HG02970 (cell line): ENCODE results near the gene CSNK1G2.

Source experiments
- ATAC-seq: cut with Tn5 transposase; IDR thresholded peaks from one replicate; pipeline ENCODE4 v1.9.1; 2021; ENCODE audit warnings: mild to moderate bottlenecking, moderate library complexity, moderate number of reproducible peaks; ENCODE audit not compliant: unreplicated experiment, low FRiP score

CSNK1G2 gene

DNA sequence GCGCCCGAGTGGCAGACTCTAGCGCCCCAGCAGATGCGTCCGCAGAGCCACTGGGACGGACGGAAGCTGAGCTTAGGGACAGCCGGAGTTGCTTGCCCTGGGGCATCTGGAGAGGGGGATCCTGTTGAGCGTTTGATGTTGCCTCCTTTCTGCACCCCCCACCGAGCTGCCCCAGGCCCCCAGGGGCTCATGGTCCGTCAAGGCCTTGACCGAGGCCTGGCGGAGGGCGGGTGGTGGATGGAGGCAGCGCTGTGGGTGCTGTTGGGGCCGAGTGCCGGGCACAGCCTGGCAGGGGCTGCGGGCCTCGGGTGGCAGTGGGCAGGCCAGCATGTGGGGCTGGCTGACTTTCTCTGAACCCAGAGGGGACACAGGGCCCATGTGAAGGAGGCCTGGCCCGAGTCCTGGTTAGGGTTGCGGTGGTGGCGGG is 2.7 kb downstream of the CSNK1G2 start:
- ATAC-seq: no peak

DNA sequence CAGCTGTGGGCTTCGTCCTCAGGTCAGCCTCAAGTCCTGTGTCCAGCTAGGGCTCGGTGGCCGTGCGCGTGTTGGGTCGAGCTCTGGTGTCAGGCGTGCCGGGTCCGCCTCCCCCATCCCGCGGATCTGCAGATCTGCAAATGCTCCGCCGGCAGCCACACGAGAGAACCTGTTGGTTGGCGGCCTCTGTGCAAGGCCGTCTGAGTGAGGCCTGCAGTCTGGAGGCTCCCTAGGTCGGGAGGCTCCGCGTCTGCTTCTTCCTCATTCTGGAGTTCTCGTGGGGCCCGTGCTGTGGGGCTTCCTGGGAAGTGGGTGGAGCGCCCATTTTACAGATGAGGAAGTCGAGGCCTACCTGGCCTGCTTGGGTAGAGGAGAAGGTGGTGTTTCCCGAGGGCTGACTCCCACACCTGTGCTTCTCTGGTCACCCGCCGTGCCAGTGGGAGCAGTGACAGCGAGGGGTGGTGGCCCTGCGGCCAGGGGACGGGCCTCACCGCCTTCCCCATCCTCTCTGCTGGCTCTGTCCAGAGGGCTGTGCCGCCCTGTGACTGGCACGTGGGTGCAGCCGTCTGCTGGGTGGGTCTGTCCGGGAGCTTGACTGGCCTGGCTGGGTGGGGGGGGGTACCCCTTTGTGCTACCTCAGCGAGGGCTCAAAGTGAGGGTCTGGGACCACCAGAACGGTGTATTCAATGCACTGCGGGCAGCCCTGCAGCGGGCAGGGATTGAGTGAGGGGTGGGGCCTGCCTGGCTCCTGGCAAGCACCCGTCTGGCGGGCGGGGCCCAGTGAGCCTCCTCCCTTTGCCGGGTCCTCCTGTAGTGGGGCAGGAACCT is 3.3 kb downstream of the CSNK1G2 start:
- no peak for ATAC-seq

GRCh38 chr19:1944916-1945561 is 4.1 kb downstream of the CSNK1G2 start:
- ATAC-seq: no peak

- no peak for ATAC-seq
Observed at GRCh38 chr19:1945899-1946298, 4.9 kb downstream of the CSNK1G2 start.

DNA sequence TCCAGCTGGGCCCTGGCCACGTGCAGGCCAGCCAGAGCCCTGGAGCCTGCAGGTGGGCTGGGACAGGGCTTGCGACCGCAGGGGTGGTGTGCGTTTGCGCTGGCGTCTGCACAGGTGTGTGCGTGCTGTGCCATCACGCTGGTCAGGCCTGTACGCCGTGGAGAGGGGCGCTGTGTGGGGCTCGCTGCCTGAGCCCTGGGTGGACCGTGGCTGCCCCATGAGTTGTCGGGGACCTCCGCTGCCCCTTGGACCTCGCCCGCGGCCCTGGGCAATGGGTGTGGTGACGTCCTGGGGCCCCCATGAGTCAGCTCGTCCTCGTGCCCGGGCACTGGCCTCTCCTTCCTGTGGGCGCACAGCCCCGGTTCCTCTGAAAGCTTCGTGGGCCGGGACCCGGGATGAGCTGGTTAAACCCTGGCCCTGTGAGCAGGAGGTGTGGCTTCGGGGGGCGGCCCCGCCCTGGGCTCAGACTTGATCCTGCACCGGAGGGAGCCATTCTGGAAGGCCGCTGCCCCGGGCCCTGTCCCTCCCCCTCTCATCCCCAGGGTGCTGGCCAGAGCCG is 6.8 kb downstream of the CSNK1G2 start:
- ATAC-seq: no peak

DNA sequence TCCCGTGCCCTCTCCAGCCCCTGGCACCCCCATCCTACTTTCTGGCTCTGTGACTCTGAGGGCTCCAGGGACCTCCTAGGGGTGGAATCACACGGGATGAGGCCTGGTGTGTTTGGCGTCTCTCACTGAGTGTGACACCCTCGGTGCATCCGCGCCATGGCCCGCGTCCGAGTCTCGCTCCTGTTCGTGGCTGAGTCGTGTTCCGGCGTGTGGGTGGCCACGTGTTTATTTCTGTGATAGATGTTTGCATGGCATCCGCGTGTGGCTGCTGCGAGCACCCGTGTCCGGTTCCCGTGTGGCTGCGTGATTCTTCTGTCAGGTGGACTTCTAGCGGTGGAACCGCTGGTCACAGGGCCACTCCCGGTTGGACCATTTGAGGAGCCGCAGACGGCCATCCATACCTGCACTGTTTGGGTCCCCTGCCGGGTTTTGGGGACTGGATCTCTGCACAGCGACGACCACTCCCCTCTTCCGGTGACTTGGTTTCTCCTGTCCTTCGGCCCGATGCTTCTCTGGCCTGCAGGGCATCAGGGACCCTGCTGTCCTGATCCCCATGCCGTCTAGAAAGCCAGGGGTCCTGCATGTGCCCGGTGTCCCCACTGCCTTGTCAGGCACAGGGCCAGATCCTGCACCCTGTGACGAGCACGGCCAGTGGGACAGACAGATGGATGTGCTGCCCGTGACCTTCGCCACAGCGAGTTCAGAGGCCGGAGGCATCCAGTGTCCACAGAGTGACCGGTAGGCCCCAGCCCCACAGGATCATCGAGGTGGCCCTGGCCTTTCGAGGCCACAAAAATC is 8.5 kb downstream of the CSNK1G2 start:
- ATAC-seq: no peak

- no peak for ATAC-seq
Observed at GRCh38 chr19:1950640-1951039, 9.7 kb downstream of the CSNK1G2 start.

GRCh38 chr19:1952635-1953034 is 11.7 kb downstream of the CSNK1G2 start:
- no peak for ATAC-seq

GRCh38 chr19:1953037-1953436 is 12.1 kb downstream of the CSNK1G2 start:
- ATAC-seq: no peak

DNA sequence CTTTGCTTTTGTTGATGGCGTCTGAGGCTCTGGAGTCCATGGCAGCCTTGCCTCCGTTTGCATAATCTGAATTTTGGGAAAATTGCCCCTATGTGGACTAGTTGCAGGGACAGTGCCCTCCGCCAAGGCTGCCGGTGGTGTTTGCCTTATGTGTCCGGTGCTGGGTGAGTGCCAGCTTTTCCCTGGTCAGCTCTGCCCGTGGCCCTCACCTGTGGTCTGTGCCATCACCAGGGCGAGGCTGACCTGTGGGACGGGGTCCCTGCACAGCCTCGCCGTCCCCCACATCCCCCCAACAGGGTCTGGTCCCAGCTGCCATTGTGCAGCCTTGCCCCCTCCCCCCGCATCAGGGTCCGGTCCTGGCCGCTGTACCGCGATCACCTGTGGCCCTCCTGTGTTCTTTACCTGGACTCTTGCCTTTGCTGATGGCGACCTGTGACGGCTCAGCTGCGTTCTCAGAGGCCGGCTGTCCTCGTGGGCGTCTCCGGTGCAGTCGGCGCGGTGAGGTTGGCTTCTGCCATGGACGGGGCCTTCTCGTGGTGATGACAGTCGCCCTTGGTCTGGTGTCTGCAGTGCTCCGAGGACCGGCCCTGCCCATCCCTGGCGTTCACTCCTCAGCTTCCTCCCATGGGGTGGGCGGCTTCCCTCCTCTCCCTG is 12.6 kb downstream of the CSNK1G2 start:
- ATAC-seq: no peak

DNA sequence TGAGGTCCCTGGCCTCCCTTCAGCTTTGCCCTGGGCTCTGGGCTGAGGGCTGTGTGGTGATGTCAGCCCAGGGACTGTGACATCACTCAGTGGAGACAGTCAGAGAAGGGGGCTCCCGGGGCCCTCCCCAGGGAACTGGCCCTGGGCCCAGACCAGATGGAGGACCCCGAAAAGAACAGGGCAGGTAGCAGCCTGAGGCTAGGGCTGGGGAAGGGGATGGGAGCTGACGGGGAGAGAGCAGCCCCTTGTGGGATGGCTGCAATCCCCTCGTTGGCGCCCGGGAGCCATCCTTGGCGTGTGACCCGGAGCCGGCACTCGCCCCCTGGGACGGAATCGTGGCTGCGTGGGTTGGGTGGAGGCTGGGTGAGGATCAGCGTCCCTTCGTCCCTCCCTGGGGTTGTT is 13.6 kb downstream of the CSNK1G2 start:
- no peak for ATAC-seq

DNA sequence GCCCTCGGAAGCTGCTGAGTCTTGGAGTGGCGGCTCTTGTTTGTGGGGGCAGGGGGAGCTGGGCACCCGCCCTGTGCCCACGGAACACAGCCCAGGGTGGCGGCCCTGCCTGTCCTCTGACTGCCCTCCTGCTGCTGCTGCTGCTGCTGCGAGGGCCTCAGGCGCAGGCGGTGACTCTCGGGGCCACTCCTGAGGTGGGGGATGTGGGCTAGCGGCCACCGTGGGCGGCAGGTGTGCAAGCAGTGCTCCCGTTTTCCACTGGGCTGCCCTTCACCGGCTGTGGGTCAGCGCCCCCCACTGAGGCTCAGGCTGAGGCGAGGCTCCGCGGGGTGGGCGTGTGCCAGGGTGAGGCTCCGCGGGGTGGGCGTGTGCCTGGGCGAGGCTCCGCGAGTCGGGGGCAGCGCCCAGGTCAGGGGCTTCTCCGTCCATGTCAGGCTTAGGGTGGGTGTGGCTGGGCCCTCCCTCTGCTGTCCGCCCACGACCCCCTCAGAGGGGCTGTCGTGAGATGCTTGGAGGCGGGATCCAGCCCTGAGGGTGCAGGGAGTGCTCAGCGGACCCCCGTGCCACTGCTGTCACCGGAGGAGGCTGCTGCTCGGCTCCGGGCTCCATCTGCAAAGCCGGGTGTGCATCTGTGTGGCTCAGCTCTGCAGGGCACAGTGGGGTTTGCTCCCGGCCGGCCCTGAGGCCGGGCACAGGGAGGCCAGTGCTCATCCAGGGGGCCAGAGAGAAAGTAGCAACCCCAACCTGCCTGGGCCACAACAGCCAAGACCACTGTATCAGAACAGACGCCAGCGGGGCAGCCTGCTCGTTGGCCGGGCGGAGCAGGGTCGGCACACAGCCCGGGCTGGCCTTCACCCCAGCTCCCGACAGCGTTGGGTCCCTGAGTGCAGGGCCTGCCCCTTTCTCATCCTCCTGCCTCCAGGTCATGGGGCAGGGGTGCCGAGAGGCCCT is 14.5 kb downstream of the CSNK1G2 start:
- ATAC-seq: no peak

GRCh38 chr19:1956122-1956494 is 15.1 kb downstream of the CSNK1G2 start:
- no peak for ATAC-seq

DNA sequence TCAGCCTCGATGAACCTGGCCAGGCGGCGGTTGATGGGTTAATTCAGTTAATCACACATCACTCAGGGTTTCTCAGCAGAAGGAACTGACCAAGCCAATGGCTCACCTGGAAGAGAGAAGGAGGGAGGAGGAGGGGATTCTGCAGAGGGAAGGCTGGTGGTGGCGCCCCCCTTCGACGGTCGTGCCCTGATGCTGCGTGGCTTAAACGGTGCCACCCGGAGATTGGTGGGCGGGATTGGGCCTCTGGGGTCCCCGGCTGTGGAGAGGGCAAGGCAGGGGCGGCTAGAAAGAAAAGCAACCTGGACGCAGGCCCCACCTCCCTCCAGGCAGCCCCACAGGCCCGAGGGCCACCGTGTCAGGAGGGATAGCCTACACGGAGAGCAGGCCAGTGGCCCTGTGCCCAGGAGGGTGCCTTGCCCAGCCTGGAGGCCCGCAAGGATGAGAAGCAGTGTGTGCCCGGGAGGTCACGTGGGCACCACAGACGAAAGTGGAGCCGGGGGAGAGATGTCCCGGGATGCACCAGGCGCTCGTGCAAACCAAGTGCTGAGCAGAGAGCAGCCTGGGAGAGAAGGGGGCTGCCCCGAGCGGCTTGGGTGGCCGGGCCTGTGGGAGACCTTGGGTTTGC is 16.0 kb downstream of the CSNK1G2 start:
- no peak for ATAC-seq

- no peak for ATAC-seq
Observed at GRCh38 chr19:1957562-1958248, 16.7 kb downstream of the CSNK1G2 start.

GRCh38 chr19:1959928-1960589 is 19.1 kb downstream of the CSNK1G2 start:
- no peak for ATAC-seq

DNA sequence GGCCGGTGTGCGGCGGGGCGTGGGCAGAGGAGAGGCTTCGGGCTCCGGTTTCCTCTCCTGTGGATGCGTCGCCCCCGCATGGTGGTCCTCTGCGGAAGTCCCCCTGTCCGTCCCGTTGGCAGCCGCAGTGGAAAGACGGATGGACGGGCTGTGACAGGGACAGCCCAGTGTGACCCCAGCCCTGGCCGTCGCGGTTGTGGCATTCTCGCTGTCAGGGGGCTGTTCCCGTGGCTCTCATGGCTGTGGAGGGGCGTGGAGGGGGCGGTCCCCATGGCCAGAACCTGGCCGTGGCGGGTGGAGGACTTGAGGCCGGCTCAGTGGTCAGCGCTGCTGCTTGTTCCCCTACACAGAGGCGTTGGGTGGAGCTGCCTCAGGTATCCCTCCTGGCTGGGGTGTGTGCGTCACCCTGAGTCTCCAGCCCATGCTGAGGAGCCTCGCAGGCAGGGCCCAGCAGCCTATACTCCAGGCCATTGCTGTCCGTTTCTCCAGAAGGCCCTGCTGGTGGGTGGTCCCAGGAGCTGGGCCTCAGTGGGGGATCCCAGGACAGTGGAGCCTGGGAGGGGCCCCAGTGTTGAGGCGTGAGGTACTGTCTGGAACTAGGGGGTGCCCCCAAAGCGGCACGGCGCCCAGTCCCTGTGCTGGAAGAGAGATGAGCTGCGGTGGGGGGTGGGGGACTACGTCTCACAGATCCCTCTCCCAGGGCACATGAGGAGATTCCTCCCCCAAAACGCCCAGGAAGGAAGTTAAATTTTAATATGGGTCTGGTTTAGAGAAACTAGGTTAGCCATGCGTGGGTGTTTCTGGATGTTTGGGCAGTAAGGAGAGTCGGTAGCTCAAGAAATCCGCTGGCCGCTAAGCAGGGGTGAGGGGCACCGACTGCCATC is 20.3 kb downstream of the CSNK1G2 start:
- ATAC-seq: no peak
